NOMO-1 treated with DMSO at 0.1 percent for 48 hours (cell line): ENCODE results near the gene L3MBTL1.
"Not testable (repeated sequence)": the region's sequence is repeated elsewhere in the genome, so short reads cannot be mapped to it uniquely, and the experiment has no call there.

Source experiments
- DNase-seq: peaks from one replicate; lab custom pipeline; 2025; ENCODE audit not compliant: unreplicated experiment; lab: John Stamatoyannopoulos, UW

L3MBTL1 gene

DNA sequence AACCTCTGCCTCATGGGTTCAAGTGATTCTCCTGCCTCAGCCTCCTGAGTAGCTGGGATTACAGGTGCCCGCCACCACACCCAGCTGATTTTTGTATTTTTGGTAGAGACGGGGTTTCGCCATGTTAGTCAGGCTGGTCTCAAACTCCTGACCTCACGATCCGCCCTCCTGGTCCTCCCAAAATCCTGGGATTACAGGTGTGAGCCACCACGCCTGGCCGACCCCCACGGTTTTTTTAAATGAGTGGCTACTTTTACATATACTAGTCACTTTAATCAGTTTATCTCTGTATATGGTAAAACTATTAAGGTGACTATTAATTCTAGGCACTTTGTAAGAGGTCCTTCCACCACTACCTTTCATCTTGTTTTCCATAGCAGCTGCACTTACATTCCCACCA lies 5.5 kb upstream of the L3MBTL1 start:
- not testable (repeated sequence) for DNase-seq

DNA sequence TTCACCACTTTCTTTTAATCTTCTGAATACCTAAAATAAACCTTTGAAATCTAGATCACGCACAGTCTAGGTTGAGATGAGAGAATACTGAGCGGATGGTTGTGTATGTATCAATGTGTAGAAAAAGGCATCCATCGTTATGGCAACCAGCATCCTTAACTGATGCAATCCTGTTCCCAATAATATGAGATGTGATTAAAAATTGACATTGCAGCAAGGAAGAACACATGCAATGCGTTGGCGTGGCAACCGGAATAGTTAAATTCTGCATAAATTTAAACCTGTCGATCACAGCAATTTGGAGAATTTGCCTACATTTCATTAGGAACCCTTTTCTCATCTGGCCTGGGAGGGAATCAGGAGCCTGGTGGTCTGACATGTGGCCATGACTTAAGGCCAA lies 1.3 kb upstream of the L3MBTL1 start:
- no peak for DNase-seq

DNA sequence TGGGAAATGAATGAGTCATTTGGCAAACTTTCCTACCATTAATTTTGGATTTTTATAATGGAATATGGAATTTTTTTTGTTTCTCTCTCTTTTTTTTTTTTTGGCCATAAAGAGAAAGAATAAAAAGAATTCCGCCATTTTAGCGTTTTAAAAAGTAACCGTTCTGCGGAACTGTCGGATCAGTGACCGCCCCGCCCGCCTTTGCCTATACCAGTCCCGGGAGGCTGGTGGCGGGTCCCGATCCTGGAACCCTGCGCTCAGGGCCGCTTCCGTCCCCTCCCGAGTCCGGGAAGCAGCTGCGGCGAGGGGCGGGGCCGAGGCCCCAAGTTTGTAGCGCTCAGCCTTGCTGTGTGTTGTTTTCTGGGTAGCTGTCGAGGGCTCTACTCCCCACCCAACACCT lies 609 bp downstream of the L3MBTL1 start:
- DNase-seq = no peak

DNA sequence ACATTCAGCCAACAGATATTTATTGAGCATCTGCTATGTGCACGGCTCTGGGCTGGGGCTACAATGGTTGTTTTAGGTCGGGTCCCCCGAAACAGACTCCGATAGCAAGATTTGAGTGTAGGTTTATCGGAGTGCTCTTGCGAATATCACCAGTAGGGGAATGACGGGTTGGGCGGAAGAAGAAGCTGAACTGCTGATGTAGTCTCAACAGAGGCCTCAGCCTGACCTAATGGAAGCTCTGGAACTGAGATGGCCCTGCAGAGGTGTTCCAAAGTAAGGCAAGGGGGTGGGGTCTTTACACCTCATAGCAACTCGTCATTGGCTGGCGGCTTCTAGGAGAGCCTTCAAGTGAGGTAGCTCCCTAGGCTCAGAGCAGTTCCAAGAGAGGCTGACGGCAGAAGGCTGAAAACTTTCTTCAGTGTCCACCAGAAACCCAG lies 1.1 kb downstream of the L3MBTL1 start:
- DNase-seq = no peak

DNA sequence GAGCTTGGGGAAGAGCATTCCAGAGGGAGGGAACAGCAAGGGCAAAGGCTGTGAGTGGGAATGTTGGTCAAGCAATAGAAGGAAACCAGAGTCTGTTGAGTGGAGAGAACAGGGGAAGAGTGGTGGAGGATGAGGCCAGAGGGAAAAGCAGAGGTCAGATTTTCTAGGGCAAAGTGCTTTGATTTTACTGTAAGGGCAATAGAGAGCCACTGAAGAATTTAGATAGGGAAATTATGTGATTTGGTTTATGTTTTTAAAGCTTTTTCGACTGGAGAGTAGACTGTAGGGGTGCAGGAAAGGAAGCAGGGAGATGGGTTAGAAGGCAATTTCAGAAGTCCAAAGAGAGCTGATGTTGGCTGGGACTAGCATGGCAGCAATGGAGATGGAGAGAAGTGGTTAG lies 4.4 kb downstream of the L3MBTL1 start:
- no peak for DNase-seq

DNA sequence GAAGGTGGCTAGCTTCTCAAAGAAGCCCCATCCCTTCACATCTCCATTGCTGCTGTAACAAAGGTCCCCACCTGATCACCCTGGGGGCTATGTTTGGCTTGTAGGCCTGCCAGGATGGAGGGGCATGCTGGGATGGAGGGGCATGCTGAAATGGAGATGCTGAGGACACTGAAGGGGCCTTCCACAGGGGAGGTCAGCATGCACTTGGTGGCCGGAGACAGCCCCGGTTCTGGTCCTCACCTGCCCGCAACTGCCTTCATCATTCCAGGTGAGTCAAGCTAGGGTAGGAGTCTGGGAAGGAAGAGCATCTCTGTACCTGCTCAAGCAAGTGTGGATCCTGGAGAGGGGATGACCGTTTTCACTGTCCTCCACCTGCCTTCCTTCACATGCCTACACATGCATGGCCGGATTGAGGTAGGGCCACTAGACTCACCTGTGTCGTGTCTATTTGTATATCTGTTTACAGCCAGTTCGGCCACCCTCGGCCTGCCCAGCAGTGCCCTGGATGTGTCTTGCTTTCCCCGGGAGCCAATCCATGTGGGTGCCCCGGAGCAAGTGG lies 6.0 kb downstream of the L3MBTL1 start:
- no peak for DNase-seq

DNA sequence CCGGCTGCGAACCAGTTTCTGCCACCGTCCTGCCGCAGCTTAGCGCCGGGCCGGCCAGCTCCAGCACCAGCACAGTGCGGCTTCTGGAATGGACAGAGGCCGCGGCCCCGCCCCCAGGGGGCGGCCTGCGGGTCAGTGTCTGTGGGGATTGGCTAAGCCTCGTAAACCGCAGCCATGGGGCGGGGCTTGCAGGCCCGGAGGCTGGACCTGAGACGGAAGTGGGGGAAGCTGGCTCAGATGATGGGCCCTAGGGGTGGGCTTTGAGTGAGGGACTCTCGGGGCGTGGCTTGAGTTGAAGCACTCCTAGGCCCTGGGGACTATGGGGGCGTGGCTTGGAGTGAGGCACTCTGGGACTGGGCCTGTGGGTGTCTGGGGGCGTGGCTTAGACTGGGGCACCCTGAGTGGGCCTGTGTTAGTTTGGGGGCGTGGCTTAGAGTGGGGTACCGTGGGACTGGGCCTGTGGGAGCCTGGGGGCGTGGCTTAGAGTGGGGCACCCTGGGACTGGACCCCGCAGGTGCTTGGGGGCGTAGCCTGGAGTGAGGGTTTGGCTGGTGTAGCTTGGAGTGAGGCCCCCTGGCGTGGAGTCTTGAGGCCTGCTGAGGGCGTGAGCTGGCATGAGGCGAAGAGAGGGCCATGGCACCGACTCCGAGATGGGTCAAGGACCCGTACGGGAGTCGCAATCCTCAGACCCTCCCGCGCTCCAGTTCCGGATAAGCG lies 6.6 kb downstream of the L3MBTL1 start:
- DNase-seq = peak; percentile 96

DNA sequence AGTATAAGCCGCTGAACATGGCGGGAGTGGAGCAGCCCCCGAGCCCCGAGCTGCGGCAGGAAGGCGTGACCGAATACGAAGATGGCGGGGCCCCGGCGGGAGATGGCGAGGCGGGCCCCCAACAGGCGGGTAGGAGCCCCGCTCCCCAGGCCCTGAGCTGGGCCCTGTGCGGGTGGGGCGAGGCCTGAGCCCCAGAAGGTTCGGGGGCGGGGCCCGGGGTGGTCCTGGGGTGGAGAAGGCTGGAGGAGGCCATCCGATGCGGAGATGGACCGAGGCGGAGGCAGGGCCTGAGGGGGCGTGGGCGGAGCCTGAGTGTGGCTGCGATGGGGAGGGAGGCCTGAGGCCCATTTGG lies 7.1 kb downstream of the L3MBTL1 start:
- DNase-seq = no peak

DNA sequence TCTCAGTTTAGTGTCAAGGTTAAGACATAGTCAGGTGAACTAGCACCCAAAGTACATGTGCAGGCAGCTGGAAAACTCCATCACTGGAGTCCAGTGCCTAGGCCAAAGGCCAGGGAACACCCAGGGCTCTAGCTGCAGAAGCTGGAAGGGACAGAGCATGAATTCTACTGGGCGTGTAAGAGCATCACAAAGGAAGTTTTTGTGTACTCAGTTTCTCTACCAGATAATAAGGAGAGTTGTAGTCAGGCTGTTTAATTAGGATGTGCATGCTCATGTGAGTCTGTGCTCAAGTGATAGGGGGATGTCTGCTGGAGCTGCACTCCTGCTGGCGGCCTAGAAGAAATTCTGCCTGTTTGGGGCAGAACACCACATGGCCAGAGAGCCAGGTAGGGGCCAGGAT lies 8.1 kb downstream of the L3MBTL1 start:
- no peak for DNase-seq

DNA sequence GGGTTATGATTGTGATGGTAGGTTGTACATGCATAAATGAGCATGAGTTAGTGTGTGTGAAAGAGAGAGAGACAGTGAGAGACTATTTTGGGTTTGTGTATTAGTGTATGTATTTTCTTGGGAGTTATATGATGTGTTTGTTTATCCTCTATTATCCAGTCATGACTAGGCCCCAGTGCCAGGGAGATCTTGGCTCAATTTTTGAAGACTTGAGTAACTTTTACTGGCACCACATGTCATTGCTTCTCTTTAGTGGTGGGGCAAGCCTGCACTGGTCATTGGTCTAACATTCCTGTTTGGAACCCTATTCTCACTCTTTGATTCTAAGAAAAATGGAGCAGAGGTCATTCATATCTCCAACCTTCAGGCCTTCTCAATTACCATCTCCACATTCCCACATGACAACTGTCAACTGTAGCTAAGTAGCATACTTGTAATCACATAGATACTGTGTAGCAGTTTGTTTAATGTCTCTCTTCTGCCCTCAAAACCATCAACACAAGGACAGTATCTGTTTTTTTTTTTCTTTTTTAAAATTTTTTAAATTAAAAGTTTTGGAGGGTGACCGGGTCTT lies 8.8 kb downstream of the L3MBTL1 start:
- DNase-seq = no peak

DNA sequence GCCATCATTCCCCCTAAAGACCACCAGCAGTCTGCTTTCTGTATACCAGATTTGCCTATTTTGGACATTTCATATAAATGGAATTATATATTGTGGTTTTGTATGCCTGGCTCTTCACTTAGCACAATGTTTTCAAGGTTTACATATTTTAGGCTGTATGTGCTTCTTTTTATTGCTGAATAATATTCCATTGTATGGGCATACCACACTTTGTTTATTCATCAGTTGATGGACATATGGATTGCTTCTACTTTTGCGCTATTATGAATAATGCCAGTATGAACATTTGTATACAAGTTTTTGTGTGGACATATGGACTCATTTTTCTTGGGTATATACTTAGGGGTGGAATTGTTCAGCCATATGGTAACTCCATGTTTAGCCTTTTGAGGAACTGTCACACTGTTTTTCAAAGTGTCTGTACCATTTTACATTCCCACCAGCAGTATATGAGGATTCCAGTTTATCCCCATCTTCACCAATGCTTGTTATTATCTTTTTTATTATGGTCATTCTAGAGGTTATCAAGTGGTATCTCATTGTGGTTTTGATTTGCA lies 12.7 kb downstream of the L3MBTL1 start:
- DNase-seq = no peak

DNA sequence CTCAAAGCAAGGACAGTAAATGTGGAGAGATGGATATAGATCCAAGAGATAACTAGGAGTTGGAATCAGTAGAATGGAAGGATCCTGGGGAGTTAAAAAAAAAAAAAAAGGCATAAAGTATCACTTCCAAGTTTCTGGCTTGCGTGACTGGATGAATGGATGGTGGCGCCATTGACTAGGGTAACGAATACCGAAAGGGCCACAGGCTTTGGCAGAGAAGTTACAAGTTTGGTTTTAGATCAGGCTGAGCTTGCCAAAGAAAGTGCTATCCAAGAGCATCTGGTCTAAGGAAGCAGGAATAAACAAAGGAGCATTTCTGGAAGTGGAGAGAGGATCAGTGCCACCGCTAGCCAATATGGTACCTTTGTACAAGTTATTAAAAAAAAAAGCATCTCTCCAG lies 17.5 kb downstream of the L3MBTL1 start:
- no peak for DNase-seq

DNA sequence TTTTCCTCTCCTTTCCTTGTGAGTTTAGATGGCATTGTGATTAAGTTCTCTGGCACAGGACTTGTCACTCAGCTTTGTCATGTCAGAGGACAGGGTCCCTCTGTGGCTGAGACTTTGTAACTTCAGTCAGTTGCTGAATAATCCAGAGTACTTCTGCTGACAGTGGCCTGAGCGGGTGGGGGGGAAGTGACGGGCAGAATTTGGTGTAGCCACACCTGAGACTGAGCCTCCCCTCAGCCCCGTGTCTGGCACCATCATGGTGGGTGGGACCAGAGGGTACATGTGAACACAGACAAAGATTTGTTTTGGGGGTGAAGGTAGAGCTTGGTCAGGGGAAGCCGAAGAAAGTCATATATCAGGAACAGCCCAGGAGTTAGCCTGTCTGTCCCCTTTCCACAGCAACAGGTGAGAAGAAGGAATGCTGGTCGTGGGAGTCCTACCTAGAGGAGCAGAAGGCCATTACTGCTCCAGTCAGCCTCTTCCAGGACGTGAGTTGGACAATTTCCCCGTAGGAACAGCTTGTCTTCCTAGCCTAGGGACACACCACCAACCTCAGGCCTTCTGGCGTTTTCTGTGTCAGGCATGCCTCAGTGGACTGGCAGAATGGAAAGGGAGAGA lies 20.9 kb downstream of the L3MBTL1 start:
- no peak for DNase-seq

DNA sequence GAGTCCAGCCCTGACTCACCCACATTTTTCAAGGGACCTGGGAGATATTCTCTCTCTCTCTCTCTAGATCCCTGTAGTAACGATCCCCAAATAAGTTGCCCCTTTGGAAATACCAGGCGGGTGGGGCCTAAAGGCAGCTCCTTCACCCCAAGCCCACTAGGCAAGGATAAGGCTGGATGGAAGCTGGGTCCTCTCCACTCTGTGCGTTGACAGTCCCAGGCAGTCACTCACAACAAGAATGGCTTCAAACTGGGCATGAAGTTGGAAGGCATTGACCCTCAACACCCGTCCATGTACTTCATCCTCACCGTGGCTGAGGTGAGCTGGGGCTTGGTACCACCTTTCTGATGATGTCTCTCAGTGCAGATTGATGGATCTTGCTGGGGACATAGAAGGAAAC lies 21.6 kb downstream of the L3MBTL1 start:
- no peak for DNase-seq

DNA sequence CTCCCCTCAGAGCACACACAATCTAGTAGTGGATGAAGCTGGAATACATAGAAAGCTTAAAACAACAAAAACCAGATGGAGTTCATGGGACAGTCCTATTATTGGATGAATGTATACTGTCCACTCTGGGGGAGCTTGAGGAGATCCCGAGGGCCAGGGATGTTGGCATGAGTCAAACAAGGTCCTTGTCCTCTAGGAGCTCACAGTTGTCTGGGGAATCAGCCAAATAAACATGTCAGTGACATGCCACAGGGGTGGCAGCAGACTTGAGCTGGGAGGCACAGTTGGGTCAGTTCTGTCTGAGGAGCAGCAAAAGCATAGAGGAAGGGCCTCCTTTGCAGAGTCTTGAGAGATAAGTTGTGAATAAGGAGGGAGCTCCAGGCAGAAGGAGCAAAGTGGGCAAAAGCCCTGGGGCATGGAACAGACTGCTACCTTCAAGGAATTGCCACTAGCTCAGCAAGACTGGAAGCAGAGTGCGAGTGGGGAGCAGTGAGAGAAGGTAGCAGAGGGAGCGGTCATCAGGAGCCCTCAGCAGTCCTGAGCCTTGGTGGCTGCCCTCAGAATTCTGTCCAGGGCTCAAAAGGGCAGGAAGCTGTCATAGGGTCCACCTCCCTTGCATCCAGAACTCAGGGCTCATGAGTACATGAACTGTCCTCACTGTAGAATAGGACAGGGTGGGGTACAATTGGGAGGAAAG lies 22.1 kb downstream of the L3MBTL1 start:
- DNase-seq = no peak

DNA sequence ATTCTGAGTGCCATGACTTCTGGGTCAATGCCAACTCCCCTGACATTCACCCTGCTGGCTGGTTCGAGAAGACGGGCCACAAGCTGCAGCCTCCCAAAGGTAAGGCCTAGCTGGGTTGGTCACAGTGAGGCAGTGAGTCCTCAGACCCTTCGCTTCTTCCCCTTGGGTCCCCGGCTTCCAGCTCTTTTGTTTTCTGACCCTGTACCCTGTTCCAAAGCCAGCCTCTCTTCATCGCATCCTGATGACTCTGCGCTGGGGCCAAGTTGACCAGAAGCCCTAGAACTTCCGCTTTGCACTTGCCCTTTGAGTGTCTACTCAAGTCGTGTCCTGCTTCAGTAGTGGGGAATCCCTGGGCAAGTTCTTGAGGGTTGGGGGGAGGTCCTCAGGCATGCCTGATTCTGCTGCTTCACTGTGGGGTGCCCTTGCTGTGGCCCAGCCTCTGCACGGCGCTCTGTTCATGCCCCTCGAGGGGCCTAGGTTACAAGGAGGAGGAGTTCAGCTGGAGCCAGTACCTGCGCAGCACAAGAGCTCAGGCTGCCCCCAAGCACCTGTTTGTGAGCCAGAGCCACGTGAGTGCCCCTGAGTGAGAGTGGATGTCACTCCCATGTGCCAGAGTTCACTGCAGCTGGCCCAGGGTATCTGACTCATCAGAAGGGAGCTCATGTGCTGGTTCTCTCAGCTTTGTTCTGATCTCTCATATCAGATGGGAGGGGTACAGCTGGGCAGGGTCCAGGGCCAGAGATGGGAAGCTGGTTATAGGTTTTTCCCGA lies 23.0 kb downstream of the L3MBTL1 start:
- no peak for DNase-seq

DNA sequence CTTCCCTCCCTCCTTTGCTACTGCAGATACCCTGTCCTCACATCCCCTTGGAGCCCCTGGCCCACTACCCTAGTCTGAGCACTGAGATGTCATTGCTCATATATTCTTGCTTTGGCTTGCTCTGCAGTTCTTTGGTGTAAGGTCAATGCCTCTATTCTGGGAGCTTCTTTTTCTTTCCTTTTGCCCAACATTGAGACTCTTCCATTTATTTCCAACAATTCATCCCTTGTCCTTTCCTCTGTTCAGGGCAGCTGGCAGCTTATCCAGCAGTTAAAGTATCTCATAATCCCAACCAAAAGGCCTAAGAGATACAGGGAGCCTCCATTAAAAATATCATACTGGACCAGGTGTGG lies 23.6 kb downstream of the L3MBTL1 start:
- no peak for DNase-seq

DNA sequence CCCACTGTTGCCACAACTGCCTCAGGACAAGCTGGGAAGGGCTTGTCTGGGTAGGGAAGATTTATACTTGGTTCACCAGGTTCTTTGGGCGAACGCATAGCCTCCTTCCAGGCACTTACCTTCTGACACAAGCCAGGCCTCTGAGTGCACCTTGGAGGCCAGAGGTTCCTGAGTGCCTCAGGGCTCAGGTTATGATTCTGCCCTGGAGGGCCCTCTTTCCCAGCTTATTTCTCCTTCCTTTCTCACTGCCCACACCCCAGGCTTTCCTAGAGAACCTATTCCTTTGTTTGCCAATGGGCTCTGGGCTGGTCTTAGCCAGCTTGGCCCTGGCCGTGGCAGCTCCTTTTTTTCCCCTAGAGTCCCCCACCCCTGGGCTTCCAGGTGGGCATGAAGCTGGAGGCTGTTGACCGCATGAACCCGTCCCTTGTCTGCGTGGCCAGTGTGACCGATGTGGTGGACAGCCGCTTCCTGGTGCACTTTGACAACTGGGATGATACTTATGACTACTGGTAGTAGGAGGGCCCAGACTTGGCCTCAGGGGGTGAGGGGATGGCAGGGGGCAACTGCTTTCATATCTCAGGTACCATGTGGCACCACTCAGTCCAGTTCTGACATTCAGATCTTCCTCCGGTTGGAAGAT lies 25.0 kb downstream of the L3MBTL1 start:
- DNase-seq = no peak

DNA sequence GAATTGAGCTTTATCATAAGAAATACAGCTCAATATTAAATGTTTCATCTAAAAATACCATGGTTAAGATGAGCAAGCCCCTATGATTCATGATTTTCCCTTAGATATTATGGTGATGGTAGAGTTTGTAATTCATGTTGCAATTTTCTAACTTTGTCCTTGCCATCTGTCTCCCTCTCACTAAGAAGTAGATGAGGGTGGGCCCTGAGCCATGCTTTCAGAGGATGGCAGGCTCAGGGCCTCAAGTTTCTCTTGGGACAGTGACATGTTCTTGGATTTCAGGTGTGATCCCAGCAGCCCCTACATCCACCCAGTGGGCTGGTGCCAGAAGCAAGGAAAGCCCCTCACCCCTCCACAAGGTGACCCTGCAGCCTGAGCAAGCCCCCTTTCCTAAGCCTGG lies 25.6 kb downstream of the L3MBTL1 start:
- no peak for DNase-seq

DNA sequence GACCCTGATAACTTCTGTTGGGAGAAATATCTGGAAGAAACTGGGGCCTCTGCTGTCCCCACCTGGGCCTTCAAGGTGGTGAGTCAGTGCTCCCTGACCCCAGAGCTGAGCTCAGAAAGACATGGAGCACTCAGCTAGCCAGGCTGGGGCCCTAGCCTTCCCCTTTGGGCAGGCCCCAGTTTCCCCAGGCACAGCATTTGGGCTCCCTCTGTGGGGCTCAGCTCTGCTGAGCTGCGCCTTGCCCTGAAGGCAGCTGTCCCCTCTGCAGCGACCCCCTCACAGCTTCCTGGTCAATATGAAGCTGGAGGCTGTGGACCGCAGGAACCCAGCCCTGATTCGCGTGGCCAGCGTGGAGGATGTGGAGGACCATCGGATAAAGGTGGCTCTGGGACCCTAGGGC lies 26.5 kb downstream of the L3MBTL1 start:
- no peak for DNase-seq
